MG63 (cell line): ENCODE data around the gene HMX2. TPM values are rescaled to one million over a fixed set of nuclear protein-coding genes. Genes with fewer than 3 reads are reported as not detected.

Source experiments
- DNase-seq: peaks from one replicate; pipeline ENCODE4 v3.0.0-alpha.2; 2020
- H3K27me3 ChIP-seq: fragments of 250-450 bp; sonication (Bioruptor Pico); 2 replicates; pipeline ENCODE4 v1.5.1; 2020; ENCODE audit warnings: mild to moderate bottlenecking, moderate library complexity
- H3K36me3 ChIP-seq: fragments of 250-450 bp; sonication (Bioruptor Pico); 2 replicates; pipeline ENCODE4 v1.5.1; 2020; ENCODE audit warnings: mild to moderate bottlenecking, moderate library complexity
- H3K4me3 ChIP-seq: fragments of 250-450 bp; sonication (Bioruptor Pico); 2 replicates; pipeline ENCODE4 v1.5.1; 2020; ENCODE audit warnings: mild to moderate bottlenecking, moderate library complexity
- H3K9me3 ChIP-seq: fragments of 250-450 bp; sonication (Bioruptor Pico); 2 replicates; pipeline ENCODE4 v1.5.1; 2020; ENCODE audit warnings: mild to moderate bottlenecking, moderate library complexity
- total RNA-seq: library from RNA; depleted of rRNA; stranded (reverse); fragments of >200 nt; shearing (Covaris generic); gene quantifications from 2 replicates; pipeline ENCODE4 v1.2.3, GENCODE V29; 2014; ENCODE audit warnings: low replicate concordance; rRNA removed

HMX2 gene
- total RNA-seq: 0.07 and 6.0 TPM in 2 replicates

- Histone ChIP-seq H3K4me3 (peak within 1 kb of the TSS; percentile 48), H3K27me3 (peaks cover 2% of the 10 kb centered on the region; the same call in 1 of the 2 replicates), H3K9me3 (no peaks in the 10 kb centered on the region), H3K36me3 (no peaks in the 10 kb centered on the region)
- DNase-seq: peak; percentile 38
Observed at GRCh38 chr10:123147635-123148413, at the start of gene HMX2. Gene HMX2, plus strand, starts transcription at chr10:123148136. Its CDS starts 243 bp downstream, at chr10:123148379.

GRCh38 chr10:123100030-123100762 is 47.7 kb upstream of the HMX2 start:
- DNase-seq: peak; percentile 22
- H3K27me3 ChIP-seq: no peaks in the 10 kb centered on the region
- no peaks in the 10 kb centered on the region for H3K9me3 ChIP-seq
- H3K36me3 ChIP-seq: no peaks in the 10 kb centered on the region
- no peak overlapping the region for H3K4me3 ChIP-seq

- no peak for DNase-seq
Observed at GRCh38 chr10:123101872-123102271, 46.1 kb upstream of the HMX2 start.

GRCh38 chr10:123102673-123103072 is 45.3 kb upstream of the HMX2 start:
- H3K36me3 ChIP-seq: no peaks in the 10 kb centered on the region
- no peaks in the 10 kb centered on the region for H3K27me3 ChIP-seq
- no peaks in the 10 kb centered on the region for H3K9me3 ChIP-seq
- no peak overlapping the region for H3K4me3 ChIP-seq
- no peak for DNase-seq

More at GRCh38 chr10:123101872-123102271, 46.1 kb upstream of the HMX2 start:
- Histone ChIP-seq H3K9me3 (no peaks in the 10 kb centered on the region), H3K4me3 (no peak overlapping the region), H3K36me3 (no peaks in the 10 kb centered on the region), H3K27me3 (no peaks in the 10 kb centered on the region)

GRCh38 chr10:123103944-123104343 is 44.0 kb upstream of the HMX2 start:
- H3K4me3 ChIP-seq: no peak overlapping the region
- DNase-seq: no peak
- no peaks in the 10 kb centered on the region for H3K27me3 ChIP-seq
- no peaks in the 10 kb centered on the region for H3K9me3 ChIP-seq
- H3K36me3 ChIP-seq: no peaks in the 10 kb centered on the region

- Histone ChIP-seq H3K4me3 (no peak overlapping the region), H3K9me3 (no peaks in the 10 kb centered on the region)
- no peak for DNase-seq
Observed at GRCh38 chr10:123109466-123109865, 38.5 kb upstream of the HMX2 start.

GRCh38 chr10:123117644-123118417 is 30.1 kb upstream of the HMX2 start:
- Histone ChIP-seq H3K36me3 (no peaks in the 10 kb centered on the region), H3K4me3 (no peak overlapping the region), H3K9me3 (no peaks in the 10 kb centered on the region), H3K27me3 (peaks cover 6% of the 10 kb centered on the region; the same call in 1 of the 2 replicates)
- DNase-seq: no peak

More at GRCh38 chr10:123109466-123109865, 38.5 kb upstream of the HMX2 start:
- Histone ChIP-seq H3K27me3 (peaks cover 2% of the 10 kb centered on the region; the same call in 1 of the 2 replicates), H3K36me3 (no peaks in the 10 kb centered on the region)

- peaks cover 6% of the 10 kb centered on the region; the same call in 1 of the 2 replicates for H3K27me3 ChIP-seq
- no peaks in the 10 kb centered on the region for H3K36me3 ChIP-seq
- H3K9me3 ChIP-seq: no peaks in the 10 kb centered on the region
- no peak overlapping the region for H3K4me3 ChIP-seq
- DNase-seq: no peak
Observed at GRCh38 chr10:123119081-123119480, 28.9 kb upstream of the HMX2 start.

GRCh38 chr10:123126246-123126645 is 21.7 kb upstream of the HMX2 start:
- H3K36me3 ChIP-seq: no peaks in the 10 kb centered on the region
- no peak for DNase-seq
- peaks cover 2% of the 10 kb centered on the region; the same call in 1 of the 2 replicates for H3K9me3 ChIP-seq
- no peak overlapping the region for H3K4me3 ChIP-seq
- H3K27me3 ChIP-seq: no peaks in the 10 kb centered on the region

GRCh38 chr10:123129618-123130271 is 18.2 kb upstream of the HMX2 start:
- Histone ChIP-seq H3K4me3 (no peak overlapping the region), H3K27me3 (peaks cover 6% of the 10 kb centered on the region), H3K9me3 (peaks cover 2% of the 10 kb centered on the region; the same call in 1 of the 2 replicates), H3K36me3 (no peaks in the 10 kb centered on the region)
- DNase-seq: no peak

- peak; percentile 81 for DNase-seq
- H3K27me3 ChIP-seq: peaks cover 6% of the 10 kb centered on the region
- H3K36me3 ChIP-seq: no peaks in the 10 kb centered on the region; the same call in 1 of the 2 replicates
- peaks cover 2% of the 10 kb centered on the region; the same call in 1 of the 2 replicates for H3K9me3 ChIP-seq
- peak overlapping the region; percentile 27 for H3K4me3 ChIP-seq
Observed at GRCh38 chr10:123132576-123133477, 15.1 kb upstream of the HMX2 start.

GRCh38 chr10:123133541-123134342 is 14.2 kb upstream of the HMX2 start:
- Histone ChIP-seq H3K36me3 (no peaks in the 10 kb centered on the region; the same call in 1 of the 2 replicates), H3K4me3 (no peak overlapping the region; the same call in 1 of the 2 replicates), H3K27me3 (peaks cover 6% of the 10 kb centered on the region), H3K9me3 (no peaks in the 10 kb centered on the region)
- DNase-seq: no peak

- DNase-seq: no peak
- peaks cover 6% of the 10 kb centered on the region for H3K27me3 ChIP-seq
Observed at GRCh38 chr10:123134343-123134914, 13.5 kb upstream of the HMX2 start.

GRCh38 chr10:123134915-123135414 is 13.0 kb upstream of the HMX2 start:
- Histone ChIP-seq H3K4me3 (peak overlapping the region; percentile 60), H3K27me3 (peaks cover 6% of the 10 kb centered on the region), H3K36me3 (no peaks in the 10 kb centered on the region; the same call in 1 of the 2 replicates), H3K9me3 (no peaks in the 10 kb centered on the region)
- no peak for DNase-seq

More at GRCh38 chr10:123134343-123134914, 13.5 kb upstream of the HMX2 start:
- no peaks in the 10 kb centered on the region; the same call in 1 of the 2 replicates for H3K36me3 ChIP-seq
- no peaks in the 10 kb centered on the region for H3K9me3 ChIP-seq
- no peak overlapping the region for H3K4me3 ChIP-seq
